ENCODE measurements around the gene ELAVL4. TPM values are rescaled to one million over a fixed set of nuclear protein-coding genes. Genes with fewer than 3 reads are reported as not detected.

ELAVL4 gene
- total and polyA plus RNA-seq, 2 donors (not counting 3 experiments of a cell fraction or from before 2014, with no cell fraction given): not detected

DNA sequence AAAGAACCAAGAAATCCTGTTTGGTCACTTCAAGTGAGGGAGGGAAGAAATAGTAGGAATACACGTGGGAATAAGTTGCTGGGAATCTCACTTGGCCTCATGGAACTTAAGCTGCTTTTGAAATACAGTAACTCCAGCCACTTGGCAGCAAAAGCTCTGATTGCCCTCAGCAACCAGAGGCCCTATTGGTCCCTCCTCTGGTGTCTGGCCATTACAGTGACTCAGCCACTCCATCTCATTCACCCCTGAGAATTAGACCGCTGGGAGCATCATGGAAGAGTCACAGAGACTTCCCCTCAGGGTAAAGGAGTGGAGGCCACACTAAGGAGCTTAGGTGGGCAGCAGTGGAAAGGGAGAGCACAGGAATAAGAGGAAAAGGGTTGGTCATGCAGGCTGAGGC is 99.6 kb downstream of the ELAVL4 start:
- ChIA-PET CTCF (no interaction called here), POLR2A (no interaction called here)
- Histone ChIP-seq H3K9ac (replicated peaks; ENCODE audit: extremely low read depth, insufficient read depth, low read length) (no peak overlapping the region), H3K4me3 (replicated peaks in 1 of 3; ENCODE audit: insufficient read depth in 1 of 3, low read depth in 1 of 3, low read length in 3 of 3) (no peak overlapping the region), H3K9me3 (replicated peaks; ENCODE audit: control insufficient read depth, insufficient read depth, low read length) (no peaks in the 10 kb centered on the region), H3K4me2 (ENCODE audit: insufficient read depth, low read length) (no peak overlapping the region), H3K4me1 (ENCODE audit: control insufficient read depth, extremely low read depth, insufficient read depth, low read length) (no peaks in the 10 kb centered on the region), H3K27ac (ENCODE audit: insufficient read depth, low read depth, low read length) (no peak overlapping the region), H3K9me1 (replicated peaks; ENCODE audit: control insufficient read depth, extremely low read depth, insufficient read depth, low read length) (no peaks in the 10 kb centered on the region), H3K27me3 (ENCODE audit: control insufficient read depth in 2 of 2, insufficient read depth in 2 of 2, low read length in 2 of 2) (no peaks in the 10 kb centered on the region), H3K79me2 (ENCODE audit: control insufficient read depth, insufficient read depth, low read length) (no peaks in the 10 kb centered on the region), H3K36me3 (ENCODE audit: control insufficient read depth in 2 of 2, extremely low read depth in 1 of 2, insufficient read depth in 2 of 2, low read length in 2 of 2) (no peaks in the 10 kb centered on the region), H4K20me1 (replicated peaks; ENCODE audit: control insufficient read depth, extremely low read depth, insufficient read depth, low read length) (no peaks in the 10 kb centered on the region), H2AFZ (ENCODE audit: low read depth, low read length) (no peak overlapping the region)
- no TSS peak for BruUV-seq (replicated peaks)
- dilution Hi-C loops (cut with MboI; ENCODE audit: extremely low pct_ligation_motif_present, low sequenced_read_pairs) (no loop called here), intact Hi-C loops (cut with micrococcal nuclease) (no loop called here)
- FAIRE-seq (no peak), DNase-seq (ENCODE audit: low read depth, low spot score) (no peak)
- TF ChIP-seq GATA2 (IDR thresholded peaks at IDR 0.05; ENCODE audit: insufficient read depth, insufficient read length, low read depth, low read length) (no peak), JUN (IDR thresholded peaks at IDR 0.05; ENCODE audit: borderline replicate concordance, insufficient read depth, insufficient read length, low read depth) (no peak), POLR2AphosphoS5 (IDR thresholded peaks at IDR 0.05; ENCODE audit: insufficient read depth, low read depth, low read length) (no peak), EZH2 (IDR thresholded peaks at IDR 0.05; ENCODE audit: borderline replicate concordance, low read depth, low read length, severe bottlenecking) (no peak), POLR2A (IDR thresholded peaks at IDR 0.05; ENCODE audit: low read depth, low read length) (no peak), FOS (IDR thresholded peaks at IDR 0.05; ENCODE audit: borderline replicate concordance, insufficient read depth, low read length) (no peak), MYC (IDR thresholded peaks at IDR 0.05; ENCODE audit: low read depth, low read length) (no peak)
- TF ChIP-seq, protein P1, sequence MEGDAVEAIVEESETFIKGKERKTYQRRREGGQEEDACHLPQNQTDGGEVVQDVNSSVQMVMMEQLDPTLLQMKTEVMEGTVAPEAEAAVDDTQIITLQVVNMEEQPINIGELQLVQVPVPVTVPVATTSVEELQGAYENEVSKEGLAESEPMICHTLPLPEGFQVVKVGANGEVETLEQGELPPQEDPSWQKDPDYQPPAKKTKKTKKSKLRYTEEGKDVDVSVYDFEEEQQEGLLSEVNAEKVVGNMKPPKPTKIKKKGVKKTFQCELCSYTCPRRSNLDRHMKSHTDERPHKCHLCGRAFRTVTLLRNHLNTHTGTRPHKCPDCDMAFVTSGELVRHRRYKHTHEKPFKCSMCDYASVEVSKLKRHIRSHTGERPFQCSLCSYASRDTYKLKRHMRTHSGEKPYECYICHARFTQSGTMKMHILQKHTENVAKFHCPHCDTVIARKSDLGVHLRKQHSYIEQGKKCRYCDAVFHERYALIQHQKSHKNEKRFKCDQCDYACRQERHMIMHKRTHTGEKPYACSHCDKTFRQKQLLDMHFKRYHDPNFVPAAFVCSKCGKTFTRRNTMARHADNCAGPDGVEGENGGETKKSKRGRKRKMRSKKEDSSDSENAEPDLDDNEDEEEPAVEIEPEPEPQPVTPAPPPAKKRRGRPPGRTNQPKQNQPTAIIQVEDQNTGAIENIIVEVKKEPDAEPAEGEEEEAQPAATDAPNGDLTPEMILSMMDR (IDR thresholded peaks at IDR 0.05; ENCODE audit: extremely low read depth in 1 of 2, insufficient read depth in 1 of 2, low read depth in 1 of 2, low read length in 2 of 2): no peak
- TF ChIP-seq, protein P2, sequence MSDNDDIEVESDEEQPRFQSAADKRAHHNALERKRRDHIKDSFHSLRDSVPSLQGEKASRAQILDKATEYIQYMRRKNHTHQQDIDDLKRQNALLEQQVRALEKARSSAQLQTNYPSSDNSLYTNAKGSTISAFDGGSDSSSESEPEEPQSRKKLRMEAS (IDR thresholded peaks at IDR 0.05; ENCODE audit: insufficient read depth, insufficient read length): no peak
